GM12872 (cell line): ENCODE data around the gene IFT88.

Experiments
- TF ChIP-seq, protein P1 (sequence below): IDR thresholded peaks from 3 replicates; pipeline ENCODE4 v1.5.1; 2011; ENCODE audit warnings: low read depth, mild to moderate bottlenecking, low read length, moderate library complexity; ENCODE audit not compliant: insufficient read depth

IFT88 gene

DNA sequence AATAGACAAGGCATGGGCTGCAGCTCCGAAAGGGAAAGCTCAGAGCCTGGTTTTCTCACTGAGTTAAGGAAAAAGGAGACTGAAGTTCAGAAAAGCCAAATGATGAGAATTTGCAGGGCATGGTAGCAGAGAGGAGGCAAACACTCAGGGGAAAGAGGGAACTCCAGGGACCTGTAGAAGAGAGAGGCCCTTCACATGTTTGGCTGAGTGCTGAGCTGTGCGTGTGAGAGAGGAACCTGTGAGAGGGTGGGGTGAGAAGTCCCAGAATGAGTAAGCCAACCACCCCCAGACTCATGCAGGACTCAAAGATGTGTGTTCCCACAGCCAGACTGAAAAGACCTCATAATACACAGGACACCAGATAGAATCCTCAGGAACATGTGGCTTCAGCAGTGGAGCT is 38.5 kb upstream of the IFT88 start:
- TF ChIP-seq, protein P1, sequence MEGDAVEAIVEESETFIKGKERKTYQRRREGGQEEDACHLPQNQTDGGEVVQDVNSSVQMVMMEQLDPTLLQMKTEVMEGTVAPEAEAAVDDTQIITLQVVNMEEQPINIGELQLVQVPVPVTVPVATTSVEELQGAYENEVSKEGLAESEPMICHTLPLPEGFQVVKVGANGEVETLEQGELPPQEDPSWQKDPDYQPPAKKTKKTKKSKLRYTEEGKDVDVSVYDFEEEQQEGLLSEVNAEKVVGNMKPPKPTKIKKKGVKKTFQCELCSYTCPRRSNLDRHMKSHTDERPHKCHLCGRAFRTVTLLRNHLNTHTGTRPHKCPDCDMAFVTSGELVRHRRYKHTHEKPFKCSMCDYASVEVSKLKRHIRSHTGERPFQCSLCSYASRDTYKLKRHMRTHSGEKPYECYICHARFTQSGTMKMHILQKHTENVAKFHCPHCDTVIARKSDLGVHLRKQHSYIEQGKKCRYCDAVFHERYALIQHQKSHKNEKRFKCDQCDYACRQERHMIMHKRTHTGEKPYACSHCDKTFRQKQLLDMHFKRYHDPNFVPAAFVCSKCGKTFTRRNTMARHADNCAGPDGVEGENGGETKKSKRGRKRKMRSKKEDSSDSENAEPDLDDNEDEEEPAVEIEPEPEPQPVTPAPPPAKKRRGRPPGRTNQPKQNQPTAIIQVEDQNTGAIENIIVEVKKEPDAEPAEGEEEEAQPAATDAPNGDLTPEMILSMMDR, result no peak

DNA sequence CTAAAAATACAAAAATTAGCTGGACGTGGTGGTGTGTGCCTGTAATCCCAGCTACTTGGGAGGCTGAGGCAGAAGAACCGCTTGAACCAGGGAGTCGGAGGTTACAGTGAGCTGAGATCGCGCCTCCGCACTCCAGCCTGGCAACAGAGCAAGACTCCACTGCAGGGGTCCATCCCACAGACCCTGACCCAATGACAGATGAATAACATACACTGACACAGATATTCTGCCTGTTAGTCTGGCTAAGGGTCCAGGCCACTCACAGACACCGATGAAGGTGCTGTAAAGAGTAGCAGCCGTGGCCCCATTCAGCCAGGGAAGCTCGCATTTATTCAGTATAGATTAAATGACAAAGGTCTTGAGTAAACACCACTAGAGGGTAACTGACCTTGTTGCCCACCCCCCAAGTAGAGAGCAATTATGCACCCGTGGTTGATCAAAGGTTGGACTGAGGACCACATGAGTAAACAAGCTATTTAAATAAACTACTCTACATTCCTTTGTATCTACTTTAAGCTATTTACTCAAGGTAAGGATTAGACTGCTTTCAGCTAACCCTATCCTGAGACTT is 32.8 kb upstream of the IFT88 start:
- TF ChIP-seq, protein P1, result no peak

DNA sequence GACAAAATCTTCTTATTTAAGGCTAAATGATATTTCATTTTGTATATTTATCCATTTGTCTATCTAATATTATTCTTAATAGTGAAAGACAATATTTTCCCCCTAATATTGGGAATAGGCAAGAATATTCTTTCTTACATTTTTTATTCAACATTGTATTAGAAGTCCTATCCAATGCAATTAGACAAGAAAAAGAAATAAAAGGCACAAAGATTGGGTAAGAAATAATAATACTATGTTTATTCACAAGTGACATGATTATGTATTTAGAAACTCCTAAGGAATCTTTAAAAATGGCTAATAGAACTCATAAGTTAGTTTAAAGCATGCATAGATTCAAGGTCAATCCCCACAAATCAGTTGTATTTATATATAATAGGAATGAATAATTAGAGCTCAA is 30.0 kb upstream of the IFT88 start:
- TF ChIP-seq, protein P1, result no peak

DNA sequence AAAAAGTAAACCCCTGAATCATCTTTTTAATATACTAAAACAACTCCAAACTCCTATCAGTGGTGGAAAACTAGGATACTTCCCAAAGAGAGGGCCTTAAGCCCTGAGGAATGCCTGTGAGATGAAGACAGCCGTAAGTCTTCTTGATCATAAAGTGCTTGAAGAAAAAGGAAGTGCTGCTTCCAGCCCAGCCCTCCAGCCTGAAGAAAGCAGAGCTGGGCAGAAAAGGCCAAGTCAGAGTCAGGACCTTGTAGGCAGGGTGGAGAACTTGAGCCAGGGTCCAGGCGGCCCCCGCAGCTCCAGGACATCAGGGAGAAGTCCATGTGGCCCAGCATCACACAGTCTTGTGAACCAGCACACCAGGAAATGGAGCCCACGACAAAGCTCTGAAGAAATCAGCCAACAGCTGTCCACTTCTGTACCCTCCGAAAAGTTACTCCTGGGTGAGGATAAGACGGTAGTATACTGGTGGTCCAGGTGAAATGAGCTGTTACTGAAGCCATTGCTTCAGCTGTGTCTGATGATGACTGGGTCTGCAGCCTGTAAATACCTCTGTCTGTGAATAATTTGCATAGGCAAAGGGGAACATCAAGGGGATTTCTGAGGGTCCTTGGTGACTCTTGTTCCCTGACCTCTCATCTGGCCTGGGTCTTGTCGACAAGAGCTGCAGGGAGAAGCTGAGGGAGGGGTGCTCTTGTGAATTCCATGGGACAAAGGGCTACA is 22.6 kb upstream of the IFT88 start:
- TF ChIP-seq, protein P1, result no peak

DNA sequence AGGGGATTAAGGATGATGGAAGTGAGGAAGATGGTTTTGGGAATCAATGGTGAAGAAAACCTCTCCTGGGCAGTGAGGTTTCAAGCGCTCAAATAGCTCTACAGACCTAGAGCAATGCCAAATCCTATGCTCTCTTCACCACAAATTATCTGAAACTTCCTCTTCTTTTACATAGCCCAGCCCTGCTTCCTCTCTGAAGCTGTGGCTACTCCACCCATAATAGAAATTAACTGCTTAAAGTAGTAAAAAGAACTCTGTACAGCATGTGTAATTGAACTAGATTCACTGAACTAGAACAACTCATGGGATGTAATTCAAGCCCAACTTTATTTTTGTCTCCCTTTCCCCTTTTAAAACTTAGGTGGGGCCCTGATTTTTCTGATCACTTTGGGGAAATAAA is 20.4 kb upstream of the IFT88 start:
- TF ChIP-seq, protein P1, result no peak

DNA sequence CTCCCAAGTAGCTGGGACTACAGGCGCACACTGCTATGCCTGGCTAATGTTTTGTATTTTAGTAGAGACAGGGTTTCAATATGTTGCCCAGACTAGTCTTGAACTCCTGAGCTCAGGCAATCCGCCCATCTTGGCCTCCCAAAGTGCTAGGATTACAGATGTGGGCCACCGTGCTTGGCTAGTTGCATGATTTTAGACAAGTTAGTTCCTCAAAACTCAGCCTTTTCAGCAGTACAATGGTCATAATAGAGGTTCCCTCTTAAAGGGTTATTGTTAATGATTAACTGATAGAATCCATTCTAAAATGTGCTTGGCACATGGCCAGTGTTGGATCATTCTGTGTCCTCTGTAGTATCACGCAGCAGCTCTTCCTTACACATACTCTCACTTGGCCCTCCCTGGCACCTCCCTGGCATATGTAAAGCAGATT is 19.5 kb upstream of the IFT88 start:
- TF ChIP-seq, protein P1, result no peak

DNA sequence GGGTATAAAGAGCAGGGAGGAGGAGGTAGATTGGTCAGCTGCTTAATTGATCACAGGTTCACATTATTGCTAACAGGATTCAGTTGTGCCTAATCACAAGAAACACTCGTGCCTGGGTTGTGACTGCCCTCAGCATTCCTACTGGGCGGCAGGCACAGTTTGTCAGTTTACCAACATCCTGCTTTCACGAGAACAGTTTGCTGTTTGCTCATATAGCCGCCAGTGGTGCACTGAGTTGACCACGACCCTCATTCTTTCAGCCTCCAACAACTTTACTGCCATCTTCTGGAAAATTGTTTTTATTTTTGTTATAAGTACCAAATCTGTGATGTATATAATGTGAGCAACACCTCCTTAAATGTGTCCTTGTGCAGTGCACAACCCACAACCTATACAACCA is 16.2 kb upstream of the IFT88 start:
- TF ChIP-seq, protein P1, result no peak
